HCT116 (cell line): ENCODE measurements around the gene CEP112. TPM values are rescaled to one million over a fixed set of nuclear protein-coding genes. Genes with fewer than 3 reads are reported as not detected.

Experiments
- ATAC-seq: fragments of 200-7000 bp; cut with Tn5 transposase; 2 replicates; pipeline ENCODE4 v1.9.1; 2020; ENCODE audit warnings: mild to moderate bottlenecking, moderate library complexity
- BruUV-seq: library from RNA; stranded (reverse); fragments of 400-500 nt; replicated peaks from 2 replicates; lab custom pipeline; 2021; lab: Mats Ljungman, UMichigan
- CTCF ChIA-PET: fragments of 300-600 bp; sonication (Branson Sonifier 250); formaldehyde crosslinking; loops from one replicate; lab custom pipeline; 2021; ENCODE audit warnings: antibody characterized with exemption; lab: Charles Lee
- POLR2A ChIA-PET: fragments of 300-600, 350-600 bp; sonication (Branson Sonifier 250); formaldehyde crosslinking; loops from one replicate; lab custom pipeline; 2021; ENCODE audit warnings: antibody characterized with exemption; lab: Charles Lee
- RAD21 ChIA-PET, 2 experiments: fragments of 300-600 bp; sonication (Branson Sonifier 250); formaldehyde crosslinking; loops; one replicate each; lab custom pipeline; 2023; ENCODE audit warnings: low total read pairs in 2 of 2; ENCODE audit not compliant: uncharacterized antibody in 2 of 2, unreplicated experiment in 2 of 2, low non-redundant PET in 1 of 2; lab: Charles Lee
- DNase-seq: peaks from one replicate; pipeline ENCODE4 v3.0.0-alpha.2; 2010; ENCODE audit warnings: low read depth, low spot score
- H2AFZ ChIP-seq: fragments of 200-600 bp; shearing (Covaris generic), sonication (generic); 2 replicates; pipeline ENCODE4 v1.6.1; 2017; ENCODE audit warnings: low read depth, mixed run types, mixed read lengths, antibody characterized with exemption, low read length; ENCODE audit not compliant: poor library complexity, severe bottlenecking
- H3K27ac ChIP-seq: 2 replicates; pipeline ENCODE4 v1.5.1; 2012; ENCODE audit warnings: low read depth, low read length
- H3K27me3 ChIP-seq: fragments of 200-600 bp; sonication (generic); 2 replicates; pipeline ENCODE4 v1.6.1; 2016; ENCODE audit warnings: mixed run types, low read length, mixed read lengths; ENCODE audit not compliant: insufficient read depth
- H3K36me3 ChIP-seq, 2 experiments: fragments of 200-500 bp in 1 of 2; fragments of 200-600 bp in 1 of 2; sonication (Bioruptor generic) in 1 of 2; sonication (generic) in 1 of 2; 2 replicates each; pipeline versions ENCODE4 v1.5.1 to v1.6.1; 2014 to 2016; ENCODE audit warnings: low read length in 2 of 2, inconsistent platforms in 1 of 2, mixed read lengths in 1 of 2, mixed run types in 1 of 2; ENCODE audit not compliant: insufficient read depth in 2 of 2, control insufficient read depth in 1 of 2
- H3K4me1 ChIP-seq, 2 experiments: fragments of 200-600 bp in 1 of 2; sonication (generic) in 1 of 2; 2 replicates each; pipeline versions ENCODE4 v1.5.1 to v1.6.1; 2012 to 2017; ENCODE audit warnings: low read length in 2 of 2, inconsistent platforms in 1 of 2, mild to moderate bottlenecking in 1 of 2, mixed read lengths in 1 of 2, mixed run types in 1 of 2, moderate library complexity in 1 of 2; ENCODE audit not compliant: insufficient read depth in 2 of 2, control insufficient read depth in 1 of 2
- H3K4me2 ChIP-seq: fragments of 200-600 bp; sonication (generic); 2 replicates; pipeline ENCODE4 v1.6.1; 2017; ENCODE audit warnings: mixed run types, low read length, mixed read lengths
- H3K4me3 ChIP-seq, 2 experiments: fragments of 200-600 bp in 1 of 2; sonication (generic) in 1 of 2; replicated peaks in 1 of 2; 2 replicates each; pipeline ENCODE4 v1.5.1; 2011 to 2016; ENCODE audit warnings: low read length in 2 of 2, control low read depth in 1 of 2, low read depth in 1 of 2, mild to moderate bottlenecking in 1 of 2, mixed read lengths in 1 of 2, mixed run types in 1 of 2
- H3K79me2 ChIP-seq: fragments of 200-600 bp; sonication (generic); 2 replicates; pipeline ENCODE4 v1.6.1; 2017; ENCODE audit warnings: mild to moderate bottlenecking, mixed run types, low read length, moderate library complexity, mixed read lengths; ENCODE audit not compliant: insufficient read depth
- H3K9ac ChIP-seq: fragments of 200-600 bp; sonication (generic); 2 replicates; pipeline ENCODE4 v1.6.1; 2016; ENCODE audit warnings: low read length, mixed read lengths
- H3K9me2 ChIP-seq: fragments of 200-600 bp; sonication (generic), shearing (Covaris generic); 2 replicates; pipeline ENCODE4 v1.6.1; 2017; ENCODE audit warnings: mixed run types, mild to moderate bottlenecking, moderate library complexity; ENCODE audit not compliant: insufficient read depth
- H3K9me3 ChIP-seq, 2 experiments: fragments of 200-500 bp in 1 of 2; fragments of 200-600 bp in 1 of 2; sonication (Bioruptor generic) in 1 of 2; sonication (generic) in 1 of 2; 2 replicates each; pipeline ENCODE4 v1.6.1; 2014 to 2017; ENCODE audit warnings: low read length in 2 of 2, mixed read lengths in 2 of 2, inconsistent platforms in 1 of 2, low read depth in 1 of 2, mild to moderate bottlenecking in 1 of 2, mixed run types in 1 of 2, moderate library complexity in 1 of 2; ENCODE audit not compliant: control insufficient read depth in 1 of 2, insufficient read depth in 1 of 2
- H4K20me1 ChIP-seq: fragments of 200-600 bp; sonication (generic), shearing (Covaris generic); 2 replicates; pipeline ENCODE4 v1.6.1; 2017; ENCODE audit warnings: mixed run types, mild to moderate bottlenecking, moderate library complexity; ENCODE audit not compliant: insufficient read depth
- ATF3 ChIP-seq: IDR thresholded peaks from 2 replicates; pipeline ENCODE4 v1.6.1; 2012
- EZH2 ChIP-seq: fragments of 200-600 bp; sonication (generic); IDR thresholded peaks from 2 replicates; pipeline ENCODE4 v1.6.1; 2017; ENCODE audit warnings: antibody characterized with exemption, mixed run types
- POLR2A ChIP-seq: IDR thresholded peaks from 2 replicates; pipeline ENCODE4 v1.7.0; 2011; ENCODE audit warnings: borderline replicate concordance; ENCODE audit not compliant: insufficient read depth, insufficient read length; ENCODE audit errors: extremely low read depth
- REST ChIP-seq: IDR thresholded peaks from 2 replicates; pipeline ENCODE4 v1.6.1; 2012; ENCODE audit warnings: low read depth
- SIN3A ChIP-seq: IDR thresholded peaks from 2 replicates; pipeline ENCODE4 v1.6.1; 2012; ENCODE audit warnings: low read depth
- ZBTB33 ChIP-seq: IDR thresholded peaks from 2 replicates; pipeline ENCODE4 v1.6.1; 2011; ENCODE audit warnings: mild to moderate bottlenecking, low read length, moderate library complexity; ENCODE audit not compliant: insufficient replicate concordance; ENCODE audit errors: extremely low read depth
- intact Hi-C: fragments of 100-400 bp; cut with micrococcal nuclease; formaldehyde crosslinking; loops from 2 replicates; pipeline ENCODE4 v1.10.0; 2022
- total RNA-seq: library from RNA; stranded (reverse); gene quantifications from one replicate; pipeline ENCODE4 v1.2.1, GENCODE V29; 2021; ENCODE audit not compliant: unreplicated experiment

CEP112 gene
- total RNA-seq, 1 experiment from 2014 or later, result 10.9 TPM

- Histone ChIP-seq H3K9me3 (peaks cover 15 to 16% of the 10 kb centered on the region in 2 experiments; a peak in 3 of 4 replicates), H3K4me3 (no peak overlapping the region), H3K4me1 (0 out of 4 replicates have a peak, but pooled peaks cover 0 to 3% of the 10 kb centered on the region in 2 experiments), H4K20me1 (no peaks in the 10 kb centered on the region), H3K79me2 (no peaks in the 10 kb centered on the region), H3K27ac (no peak overlapping the region), H2AFZ (no peak overlapping the region), H3K4me2 (no peak overlapping the region), H3K36me3 (no peaks in the 10 kb centered on the region), H3K27me3 (no peaks in the 10 kb centered on the region), H3K9me2 (no peaks in the 10 kb centered on the region), H3K9ac (no peak overlapping the region)
- BruUV-seq, result no TSS peak
- ChIA-PET POLR2A (no interaction called here), CTCF (no interaction called here), RAD21 (no interaction called here)
- ATAC-seq (no peak), DNase-seq (no peak)
- intact Hi-C loops, result loop anchor here (10.0 kb wide), 1 partner anchor 365 kb away; no protein-coding TSS in a partner anchor
- no peak for TF ChIP-seq ATF3
- TF ChIP-seq SIN3A, result no peak
- TF ChIP-seq EZH2, result no peak
- TF ChIP-seq POLR2A, result no peak
- no peak for TF ChIP-seq ZBTB33
- no peak for TF ChIP-seq REST
Observed at GRCh38 chr17:65799869-65800268, 392.1 kb downstream of the CEP112 start.
